GM18507 (cell line): Measurements from ENCODE around the gene CACNA2D2.

Source experiments
- DNase-seq: peaks from one replicate; pipeline ENCODE4 v3.0.0; 2011; ENCODE audit warnings: low read depth; ENCODE audit not compliant: insufficient read length; ENCODE audit errors: extremely low spot score
- FAIRE-seq: peaks from 2 replicates; lab custom pipeline; 2011; peaks lifted over from hg19 to GRCh38; lab: Jason Lieb, UNC

CACNA2D2 gene

GRCh38 chr3:50504681-50505080, 1.2 kb upstream of the CACNA2D2 start:
- DNase-seq (no peak), FAIRE-seq (no peak)

- no peak for FAIRE-seq
- no peak for DNase-seq
These were observed 630 bp downstream of the CACNA2D2 start for GRCh38 chr3:50502584-50503423.

DNA sequence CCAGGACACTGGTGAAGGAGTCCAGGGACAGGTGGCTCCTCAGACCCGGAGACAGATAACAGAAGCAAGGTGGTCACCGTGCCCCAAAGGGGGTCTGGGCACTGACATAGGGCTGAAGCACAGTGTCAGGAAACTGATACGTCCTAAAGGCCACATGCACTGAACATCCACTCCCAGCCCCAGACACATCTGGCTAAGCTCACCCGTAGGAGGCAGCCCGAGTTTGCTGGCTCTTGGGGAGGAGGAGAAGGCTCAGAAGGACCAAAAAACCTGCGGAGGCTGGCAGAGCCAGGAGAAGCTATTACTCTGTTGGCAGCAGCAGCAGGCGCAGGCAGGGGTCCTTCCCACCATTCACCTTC, 1.2 kb downstream of the CACNA2D2 start:
- FAIRE-seq (no peak), DNase-seq (no peak)

DNA sequence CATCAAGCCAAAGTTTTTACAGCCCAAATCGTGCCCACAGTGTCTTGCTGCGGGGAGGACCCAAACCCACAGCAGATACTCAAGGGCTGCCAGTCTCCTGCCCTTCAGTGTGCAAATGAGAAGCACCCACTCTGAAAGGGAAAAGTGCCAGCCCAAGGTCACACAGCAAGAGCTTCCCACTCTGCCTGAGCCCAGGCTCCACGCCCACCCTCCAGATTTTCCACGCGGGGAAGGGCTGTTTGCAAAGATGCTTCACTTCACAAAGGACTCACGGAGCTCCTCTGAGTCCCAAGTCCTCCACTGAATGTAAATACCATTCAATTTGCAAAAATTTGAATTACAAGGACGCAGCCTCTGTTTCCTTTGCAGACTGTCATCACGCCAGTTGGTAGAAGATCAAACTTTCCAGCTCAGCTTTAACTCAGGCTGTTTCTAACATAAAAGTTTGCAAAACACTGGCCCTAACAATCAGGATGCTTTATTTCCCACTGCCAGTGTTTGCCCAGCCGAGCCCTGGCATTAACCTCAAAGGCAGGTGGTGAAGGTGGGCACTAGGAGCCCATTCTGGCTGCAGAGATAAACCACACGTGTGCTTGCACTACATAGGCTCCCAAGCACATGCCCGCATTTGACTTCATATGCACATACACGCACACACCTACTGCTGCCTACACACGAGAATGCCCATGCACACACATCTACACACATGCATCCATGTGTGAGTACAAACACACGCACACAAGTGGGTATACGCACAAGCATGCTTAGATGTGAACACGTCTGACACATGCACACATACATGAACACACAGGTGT, 7.6 kb downstream of the CACNA2D2 start:
- FAIRE-seq (no peak), DNase-seq (no peak)

DNA sequence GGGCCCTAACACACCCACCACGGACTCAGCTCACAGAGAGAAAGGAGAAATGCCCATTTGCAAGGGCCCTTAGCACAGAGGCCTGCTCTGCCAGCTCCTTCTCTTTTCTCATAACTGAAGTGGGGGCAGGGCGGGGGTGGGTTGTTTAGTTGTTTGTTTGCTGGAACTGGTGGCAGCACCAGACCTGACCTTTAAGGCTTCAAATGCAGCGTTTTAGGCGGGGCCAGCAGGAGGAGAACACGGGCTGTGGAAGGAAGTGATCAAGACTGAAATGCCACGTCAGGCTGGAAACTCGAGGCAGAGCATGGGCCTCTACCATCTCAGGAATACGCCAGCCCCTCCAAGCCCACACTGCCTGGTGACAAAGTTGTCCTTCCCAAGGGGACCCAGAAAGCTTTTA, 9.3 kb downstream of the CACNA2D2 start:
- DNase-seq (no peak), FAIRE-seq (no peak)

GRCh38 chr3:50493623-50494022, 9.8 kb downstream of the CACNA2D2 start:
- DNase-seq: no peak
- FAIRE-seq: no peak

- DNase-seq (no peak), FAIRE-seq (no peak)
These were observed 10.3 kb downstream of the CACNA2D2 start for GRCh38 chr3:50493086-50493485.

DNA sequence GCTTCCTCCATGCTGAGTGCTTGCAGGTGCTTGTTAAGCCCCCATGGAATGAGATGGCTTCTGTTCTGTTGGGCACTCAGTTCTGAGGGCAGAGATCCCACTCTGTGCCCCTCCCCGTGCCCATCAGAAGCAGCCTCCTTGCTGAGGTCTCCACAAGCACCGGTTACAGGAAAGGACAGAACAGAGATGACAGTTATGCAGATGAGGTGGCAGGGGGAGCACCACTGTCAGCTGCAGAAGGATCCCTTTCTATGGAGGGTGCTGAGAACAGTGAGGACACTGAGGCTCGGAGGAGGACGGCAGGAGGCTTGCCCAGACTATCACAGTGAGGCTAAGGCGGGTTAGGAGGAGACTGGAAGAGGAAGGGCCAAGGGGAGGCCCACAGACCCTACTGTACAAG, 12.4 kb downstream of the CACNA2D2 start:
- FAIRE-seq: no peak

GRCh38 chr3:50490424-50490823, 13.0 kb downstream of the CACNA2D2 start:
- no peak for FAIRE-seq
- no peak for DNase-seq

More for the DNA sequence above, 12.4 kb downstream of the CACNA2D2 start:
- no peak for DNase-seq

DNA sequence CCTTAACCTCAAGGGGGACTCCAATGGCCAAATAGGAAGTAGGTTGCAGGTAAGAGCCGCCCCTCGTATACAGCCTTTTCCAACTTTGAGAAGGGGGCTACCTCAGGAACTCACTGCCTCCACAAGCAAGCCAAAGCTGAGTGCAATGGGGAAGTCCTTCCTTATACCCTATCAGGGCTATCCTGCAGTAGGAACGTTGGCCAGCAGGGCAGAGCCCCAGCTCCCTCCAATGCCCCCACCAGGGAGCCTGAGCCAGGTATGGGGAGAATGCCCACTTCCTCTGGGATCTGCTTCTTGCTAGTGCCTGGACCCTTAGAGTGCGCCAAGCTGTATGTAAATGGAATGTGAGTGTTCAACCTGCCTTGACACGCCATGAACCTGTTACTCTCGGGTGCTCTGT, 16.3 kb downstream of the CACNA2D2 start:
- FAIRE-seq: no peak

DNA sequence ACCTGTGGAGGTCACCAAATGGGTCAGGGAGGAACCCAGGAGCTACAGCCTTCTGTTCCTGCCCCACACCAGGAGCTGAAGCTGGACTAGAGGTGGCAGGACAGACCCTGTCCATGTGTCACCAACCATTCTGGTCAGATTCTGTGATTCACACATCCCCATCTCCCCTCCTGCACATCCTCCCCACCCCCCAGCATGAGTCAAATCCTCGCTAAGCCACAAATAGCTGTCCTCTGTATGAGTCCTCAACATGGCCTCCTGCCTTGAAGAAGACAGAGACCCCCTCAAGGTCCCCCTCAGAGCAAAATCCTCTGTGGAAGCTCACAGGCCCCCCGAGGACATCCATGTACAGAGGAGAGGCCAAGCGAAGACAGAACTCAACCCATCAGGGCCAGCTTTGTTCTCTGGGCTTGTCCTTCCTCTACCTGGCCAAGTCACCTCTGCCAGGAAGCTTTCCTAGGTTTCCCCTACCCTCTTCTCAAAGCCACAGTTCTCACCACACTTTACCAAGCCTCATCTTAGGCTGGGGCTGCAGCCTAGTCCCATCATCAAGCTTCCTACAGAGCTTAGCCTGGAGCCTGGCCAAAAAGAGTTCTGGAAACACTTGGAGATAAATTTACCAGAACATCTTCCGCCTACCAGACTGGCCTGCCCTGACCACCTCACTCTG, 17.1 kb downstream of the CACNA2D2 start:
- FAIRE-seq (no peak), DNase-seq (no peak)

More for the DNA sequence above, 16.3 kb downstream of the CACNA2D2 start:
- no peak for DNase-seq

GRCh38 chr3:50484722-50485121, 18.7 kb downstream of the CACNA2D2 start:
- FAIRE-seq: no peak

GRCh38 chr3:50483374-50483773, 20.1 kb downstream of the CACNA2D2 start:
- no peak for FAIRE-seq

More at GRCh38 chr3:50484722-50485121, 18.7 kb downstream of the CACNA2D2 start:
- DNase-seq: no peak

GRCh38 chr3:50481992-50482391, 21.4 kb downstream of the CACNA2D2 start:
- FAIRE-seq: no peak
- no peak for DNase-seq

More at GRCh38 chr3:50483374-50483773, 20.1 kb downstream of the CACNA2D2 start:
- no peak for DNase-seq

GRCh38 chr3:50480471-50480870, 23.0 kb downstream of the CACNA2D2 start:
- DNase-seq: no peak
- no peak for FAIRE-seq

- FAIRE-seq (no peak), DNase-seq (no peak)
These were observed 23.9 kb downstream of the CACNA2D2 start for GRCh38 chr3:50479523-50479922.

GRCh38 chr3:50478671-50479260, 24.7 kb downstream of the CACNA2D2 start:
- DNase-seq (no peak), FAIRE-seq (no peak)

DNA sequence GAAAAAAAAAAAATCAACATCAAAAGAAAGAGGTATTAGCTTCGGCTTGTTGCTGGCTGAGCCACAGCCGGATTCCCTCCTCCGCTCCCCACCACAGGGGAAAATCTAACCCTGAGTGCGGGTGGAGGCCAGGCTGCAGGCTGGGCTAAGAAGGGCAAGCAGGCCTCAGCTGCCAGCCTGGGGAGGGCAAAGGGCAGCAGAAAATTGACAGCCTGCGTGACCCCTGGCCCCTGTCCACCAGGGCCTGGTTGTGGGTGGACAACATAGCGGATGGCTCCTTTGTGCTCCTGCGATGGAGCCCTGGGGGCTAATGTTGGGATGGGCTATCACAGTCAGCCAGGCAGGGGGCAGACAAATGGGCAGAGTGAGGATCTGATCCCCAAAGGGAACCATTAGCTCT, 25.4 kb downstream of the CACNA2D2 start:
- FAIRE-seq: no peak
- no peak for DNase-seq

GRCh38 chr3:50475348-50475747, 28.1 kb downstream of the CACNA2D2 start:
- DNase-seq: no peak
- no peak for FAIRE-seq

GRCh38 chr3:50474717-50475116, 28.7 kb downstream of the CACNA2D2 start:
- FAIRE-seq (no peak), DNase-seq (no peak)
